COLO829 (cell line): Measurements from ENCODE around the gene SH2D4B.

Experiments used
- DNase-seq: peaks from one replicate; pipeline ENCODE4 v3.0.0; 2012; ENCODE audit warnings: low spot score

SH2D4B gene

DNA sequence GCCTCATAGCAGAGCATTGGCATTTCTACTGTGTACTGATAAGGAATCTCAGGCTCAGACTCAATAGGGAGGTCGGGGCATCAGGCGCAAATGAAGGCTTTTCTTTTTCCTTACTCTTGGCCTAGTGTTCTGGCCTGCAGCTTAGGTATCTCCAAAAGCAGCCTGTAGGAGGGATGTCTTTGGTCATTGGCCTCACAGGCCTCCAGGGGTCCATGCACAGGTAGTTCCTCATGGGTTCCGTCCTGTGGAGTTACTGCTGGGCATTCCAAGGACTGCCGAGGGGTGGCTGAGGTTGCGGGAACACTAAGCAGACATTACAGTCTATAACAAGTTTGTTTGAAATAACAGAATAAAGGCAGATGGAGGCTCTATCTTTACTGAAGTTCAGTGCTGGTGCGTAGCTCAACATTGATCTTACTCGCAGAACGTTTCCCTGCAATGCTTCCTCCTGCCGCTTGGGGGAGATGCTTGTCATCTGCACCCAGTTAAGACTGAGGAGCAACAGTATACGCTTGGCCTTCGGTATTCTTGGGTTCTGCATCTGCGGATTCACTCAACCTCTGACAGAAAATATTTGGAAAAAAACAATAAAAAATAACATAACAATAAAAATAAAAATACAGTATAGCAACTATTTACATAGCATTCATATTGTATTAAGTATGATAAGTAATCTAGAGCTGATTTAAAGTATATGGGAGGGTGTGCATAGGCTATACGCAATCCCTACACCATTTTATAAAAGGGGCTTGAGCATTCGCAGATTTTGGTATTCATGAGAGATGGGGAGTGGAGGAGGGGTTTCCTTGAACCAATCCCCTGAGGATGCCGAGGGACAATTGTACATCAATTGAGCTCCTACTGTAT is 58.9 kb downstream of the SH2D4B start:
- peak; percentile 27 for DNase-seq

DNA sequence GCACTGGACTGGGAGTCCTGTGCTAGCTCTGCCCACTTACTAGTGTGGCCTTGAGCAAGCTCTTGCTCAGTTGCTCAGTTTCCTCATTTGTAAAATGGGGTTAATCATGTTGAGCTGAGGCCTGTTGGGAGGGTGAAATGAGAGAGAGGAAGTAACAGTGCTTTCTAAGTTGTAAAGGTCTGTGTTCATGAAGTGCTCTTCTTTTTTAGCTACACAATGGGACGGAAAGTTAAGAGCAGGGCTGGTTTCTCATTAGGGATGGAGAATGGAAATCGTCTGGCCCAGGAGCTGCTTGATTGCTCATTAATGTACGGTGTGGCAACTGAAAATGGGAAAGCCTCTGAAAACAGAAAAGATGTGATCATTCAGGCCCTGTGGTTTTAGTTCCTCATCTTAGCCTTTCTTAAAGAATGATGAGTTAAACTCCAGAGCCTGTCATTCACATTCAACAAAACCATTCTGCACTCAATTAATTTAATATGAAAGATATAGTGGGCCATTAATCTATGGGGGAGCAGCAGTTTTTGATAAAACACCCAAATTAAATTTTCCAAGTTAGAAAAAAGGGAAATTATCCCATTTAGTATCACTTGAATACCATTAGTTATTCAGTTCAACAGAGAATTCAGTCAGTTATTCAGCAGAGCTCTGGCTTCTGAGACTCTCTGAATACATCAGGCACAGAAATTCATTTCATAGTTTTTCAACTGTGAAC is 60.5 kb downstream of the SH2D4B start:
- DNase-seq: no peak

- no peak for DNase-seq
These were observed 61.2 kb downstream of the SH2D4B start for GRCh38 chr10:80598951-80599350.

- DNase-seq: peak; percentile 35
These were observed 61.7 kb downstream of the SH2D4B start for GRCh38 chr10:80599424-80599847.

DNA sequence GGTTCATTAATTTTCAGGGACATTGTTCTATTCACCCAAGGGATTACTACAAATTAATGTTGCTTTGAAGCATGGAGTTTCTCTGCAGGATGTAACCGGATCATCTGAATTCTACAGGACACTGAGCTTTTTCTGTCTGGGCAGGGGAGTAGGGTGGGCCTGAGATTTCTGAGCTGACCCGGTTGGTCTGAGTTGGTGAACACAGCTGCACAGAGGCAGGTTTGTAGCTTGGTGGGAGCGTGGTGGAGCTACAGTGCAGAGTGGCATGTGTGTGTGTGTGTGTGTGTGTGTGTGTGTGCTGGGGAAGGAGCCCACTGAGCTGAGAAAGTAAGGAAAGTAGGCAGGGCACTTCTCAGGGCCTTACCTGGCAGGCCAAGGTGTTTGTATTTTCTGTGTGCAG is 62.6 kb downstream of the SH2D4B start:
- DNase-seq: no peak

DNA sequence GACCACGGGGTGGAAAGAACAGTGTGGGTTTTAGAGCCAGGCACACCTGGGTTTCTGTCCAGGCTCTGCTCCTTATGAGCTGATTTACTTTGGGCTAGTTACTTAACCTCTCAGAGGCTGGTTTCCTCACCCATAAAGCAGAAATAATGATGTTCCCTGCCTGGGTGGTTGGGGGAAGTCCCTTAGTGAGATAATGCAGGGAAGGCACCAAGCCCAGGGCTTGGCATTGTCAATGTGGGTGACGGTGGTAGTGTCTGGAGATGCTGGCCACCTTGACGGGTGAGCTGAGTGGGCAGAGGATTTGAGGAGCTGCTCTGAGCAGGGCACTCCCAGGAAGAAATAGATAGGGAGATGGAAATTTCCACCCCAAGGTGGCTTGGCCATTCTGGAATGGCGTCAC is 65.2 kb downstream of the SH2D4B start:
- no peak for DNase-seq

DNA sequence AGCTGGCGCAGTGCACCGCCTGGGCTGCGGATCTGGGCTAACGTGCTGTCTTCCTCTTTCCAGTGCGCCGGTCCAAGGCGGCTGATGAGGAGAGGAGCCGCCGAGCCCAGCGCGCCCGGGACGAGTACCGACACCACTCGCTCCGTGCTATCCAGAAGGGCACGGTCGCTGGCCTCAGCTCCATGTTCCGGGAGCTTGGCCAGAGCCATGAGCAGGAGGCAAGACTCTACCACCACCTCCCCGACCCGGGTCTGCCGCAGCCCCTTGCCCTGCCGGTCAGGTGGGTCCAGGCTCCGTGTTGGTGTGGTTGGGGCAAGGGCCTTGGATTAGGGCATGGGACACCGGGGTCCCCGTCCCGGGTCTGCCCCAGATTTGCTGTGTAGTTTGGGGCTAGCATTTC is 65.8 kb downstream of the SH2D4B start:
- no peak for DNase-seq

- DNase-seq: no peak
These were observed 71.0 kb downstream of the SH2D4B start for GRCh38 chr10:80608706-80609105.

DNA sequence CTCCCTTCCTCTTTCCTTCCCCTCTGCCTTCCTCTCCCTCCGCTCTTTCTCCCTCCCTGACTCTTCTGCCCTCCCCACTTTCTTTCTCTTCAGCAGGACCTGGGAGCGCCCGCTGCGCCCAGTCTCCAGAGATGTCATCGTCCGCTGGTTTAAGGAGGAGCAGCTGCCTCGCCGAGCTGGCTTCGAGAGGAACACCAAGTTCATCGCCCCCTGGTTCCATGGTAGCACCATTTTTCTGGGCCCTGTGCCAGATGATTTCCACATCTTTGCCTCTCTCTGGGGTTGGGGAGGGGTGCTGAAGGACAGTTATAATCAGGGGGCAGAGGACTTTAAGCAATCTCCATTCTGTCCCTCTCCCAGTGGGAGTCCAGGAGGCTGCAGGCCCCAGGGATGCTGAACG is 71.6 kb downstream of the SH2D4B start:
- no peak for DNase-seq

DNA sequence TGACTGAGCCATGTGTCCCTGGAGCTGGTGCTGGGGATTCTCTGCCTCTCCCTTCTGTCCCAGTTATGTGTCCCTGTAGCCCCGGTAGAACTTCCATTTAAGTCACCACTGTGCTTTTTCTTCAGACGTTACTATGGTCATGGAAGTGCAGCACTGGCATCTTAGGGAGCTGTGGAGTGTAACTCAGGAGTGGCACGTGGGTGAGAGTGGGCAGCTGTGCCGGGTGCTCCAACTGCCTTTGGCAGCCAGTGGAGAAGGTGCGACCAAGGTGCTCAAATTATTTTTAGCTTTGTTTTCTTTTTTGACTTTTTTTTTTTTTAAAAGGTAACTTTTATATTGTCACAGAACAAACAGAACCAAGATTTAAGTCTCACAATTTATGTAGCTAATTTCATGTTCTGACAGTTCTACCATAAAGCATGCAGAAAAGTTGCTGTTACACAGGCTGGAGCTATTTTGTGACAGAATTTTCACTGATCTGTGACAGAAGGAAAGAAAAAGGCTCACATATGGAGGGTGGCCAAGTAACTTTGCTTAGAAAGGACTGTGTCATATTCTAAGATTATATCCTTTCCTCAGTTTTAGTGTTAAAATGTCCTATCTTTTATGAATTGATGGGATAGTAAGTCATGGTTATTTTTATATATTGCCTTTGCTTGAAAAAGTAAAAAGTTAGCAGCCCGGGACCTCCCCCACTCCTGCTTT is 73.9 kb downstream of the SH2D4B start:
- DNase-seq: no peak

GRCh38 chr10:80612261-80612660 is 74.6 kb downstream of the SH2D4B start:
- no peak for DNase-seq

- no peak for DNase-seq
These were observed 75.9 kb downstream of the SH2D4B start for GRCh38 chr10:80613466-80614170.

- DNase-seq: no peak
These were observed 77.1 kb downstream of the SH2D4B start for GRCh38 chr10:80614576-80615416.

- peak; percentile 9 for DNase-seq
These were observed 80.1 kb downstream of the SH2D4B start for GRCh38 chr10:80617807-80618206.

- DNase-seq: no peak
These were observed 81.3 kb downstream of the SH2D4B start for GRCh38 chr10:80619036-80619435.

DNA sequence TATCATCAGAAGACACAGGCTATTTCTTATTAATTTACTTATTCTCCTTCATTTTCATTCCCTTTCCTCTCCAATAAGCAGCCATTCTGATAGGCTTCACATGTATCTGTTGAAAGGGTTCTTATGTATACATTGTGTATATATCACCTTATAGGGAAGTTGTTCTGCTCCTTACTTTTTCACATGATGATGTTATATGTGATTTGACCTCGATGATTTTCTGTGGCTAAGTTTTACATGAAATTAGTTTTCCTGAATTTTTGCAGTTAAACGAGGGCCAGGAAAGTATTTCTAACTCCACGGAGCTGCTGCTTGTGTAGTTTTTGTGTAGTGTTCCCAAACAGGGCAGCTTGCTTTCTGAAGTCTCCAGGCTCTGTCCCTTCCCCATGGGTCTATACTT is 84.5 kb downstream of the SH2D4B start:
- no peak for DNase-seq

- no peak for DNase-seq
These were observed 92.6 kb downstream of the SH2D4B start for GRCh38 chr10:80630324-80630723.

DNA sequence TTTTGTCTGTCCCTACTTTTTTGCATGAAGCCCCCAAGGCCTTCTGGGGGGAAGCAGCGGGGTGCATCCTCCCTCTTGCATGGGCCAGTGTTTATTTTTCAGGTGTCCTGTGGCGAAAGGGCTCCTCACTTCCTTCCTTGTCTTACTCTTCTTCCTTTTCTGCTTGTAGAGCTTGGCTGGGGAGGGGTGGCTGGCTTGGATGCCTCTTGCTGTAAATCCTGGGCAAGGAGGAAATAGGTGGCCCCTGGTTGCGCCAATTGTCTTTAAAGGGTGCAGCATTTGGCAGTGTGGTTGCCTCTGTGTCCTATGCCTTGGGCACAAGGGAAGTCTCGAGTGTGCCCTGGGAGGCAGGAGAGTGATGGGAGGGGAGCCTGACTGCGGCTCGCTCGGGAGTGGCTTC is 95.0 kb downstream of the SH2D4B start:
- DNase-seq: no peak

DNA sequence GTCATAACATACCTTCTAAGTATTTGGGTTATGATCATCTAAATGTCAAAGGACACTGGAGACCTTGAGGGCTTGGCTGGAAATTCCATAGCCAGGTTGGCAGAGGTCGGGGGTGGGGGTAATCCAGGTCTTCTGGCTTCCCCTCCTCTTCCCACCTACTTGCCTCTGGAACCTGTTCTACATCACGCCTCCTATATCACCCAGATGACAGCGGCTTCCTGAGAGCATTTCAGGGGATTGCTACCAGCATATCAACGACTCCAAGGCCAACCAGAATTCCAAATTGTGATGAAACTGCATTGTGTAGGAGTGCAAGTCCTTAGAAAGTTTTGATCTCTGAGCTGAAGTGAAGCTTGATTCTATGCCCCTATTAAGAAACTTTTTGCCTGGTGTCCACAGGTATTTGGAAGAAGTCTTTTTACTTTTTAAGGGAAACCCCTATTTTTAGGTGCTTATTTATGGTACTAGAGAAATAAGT is 95.7 kb downstream of the SH2D4B start:
- DNase-seq: no peak

DNA sequence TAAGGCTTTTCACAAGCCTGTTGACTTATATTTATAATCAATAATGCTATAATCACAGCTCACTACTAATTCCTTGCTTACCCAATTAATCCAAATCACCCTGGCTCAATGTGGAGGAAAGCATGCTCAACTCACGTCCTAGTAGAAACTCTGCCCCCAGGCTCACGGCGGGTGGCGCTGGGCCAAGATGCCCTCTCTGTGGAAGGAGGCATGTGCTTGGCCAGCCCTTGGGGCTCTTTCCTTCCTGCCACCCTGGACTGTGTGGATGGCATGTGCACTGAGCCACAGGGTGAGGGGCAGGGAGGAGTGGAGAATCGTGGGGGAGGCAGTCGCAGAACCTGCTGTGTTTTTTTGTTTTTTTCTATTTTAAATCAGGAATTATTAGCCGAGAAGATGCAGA is 96.2 kb downstream of the SH2D4B start:
- DNase-seq: no peak

- DNase-seq: no peak
These were observed 105.0 kb downstream of the SH2D4B start for GRCh38 chr10:80642661-80643060.
